Urothelium cell line (cell line): Measurements from ENCODE around the gene IMMP2L.

Source experiments
- DNase-seq: peaks from one replicate; pipeline ENCODE4 v3.0.0; 2011; ENCODE audit warnings: low spot score, mixed read lengths
- FAIRE-seq: peaks from 2 replicates; lab custom pipeline; 2011; peaks lifted over from hg19 to GRCh38; lab: Jason Lieb, UNC

IMMP2L gene

DNA sequence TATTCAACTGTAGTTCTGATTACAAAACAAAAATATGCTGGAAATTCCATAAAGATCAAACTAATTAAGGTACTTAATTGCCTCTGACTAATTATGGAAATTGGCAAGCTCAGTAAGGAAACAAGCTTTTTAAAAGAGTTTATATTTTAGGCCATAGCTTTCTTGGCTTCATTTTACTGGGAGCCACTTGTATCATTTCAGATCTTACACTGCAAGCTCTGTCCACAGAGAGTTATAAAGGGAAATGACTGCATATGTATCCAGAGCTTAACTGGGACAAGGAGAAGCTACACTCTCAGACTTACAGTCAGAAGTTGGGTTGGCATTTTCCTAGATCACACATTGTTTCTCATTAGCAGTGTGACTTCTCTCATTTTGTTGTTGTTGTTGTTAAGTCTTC, 379.0 kb downstream of the IMMP2L start:
- FAIRE-seq (no peak), DNase-seq (no peak)

GRCh38 chr7:111180338-111180737, 382.0 kb downstream of the IMMP2L start:
- DNase-seq: no peak
- no peak for FAIRE-seq

DNA sequence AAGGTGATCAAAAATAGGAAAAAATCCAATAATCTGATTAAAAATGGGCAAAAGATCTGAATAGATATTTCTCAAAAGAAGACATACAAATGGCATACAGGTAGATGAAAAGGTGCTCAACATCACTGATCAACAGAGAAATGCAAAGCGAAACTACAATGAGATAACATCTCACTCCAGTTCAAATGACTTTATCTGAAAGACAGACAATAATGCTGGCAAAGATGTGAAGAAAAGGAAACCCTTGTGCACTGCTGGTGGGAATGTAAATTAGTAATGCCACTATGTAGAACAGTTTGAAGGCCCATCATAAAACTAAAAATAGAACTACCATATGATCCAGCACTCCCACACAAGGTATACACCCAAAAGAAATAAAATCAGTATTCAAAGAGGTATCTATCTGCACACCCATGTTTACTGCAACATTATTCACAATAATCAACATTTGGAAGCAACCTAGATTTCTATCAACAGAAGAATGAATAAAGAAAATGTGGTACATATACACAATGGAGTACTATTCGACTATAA, 386.3 kb downstream of the IMMP2L start:
- DNase-seq: no peak
- FAIRE-seq: no peak

- no peak for FAIRE-seq
Measured at GRCh38 chr7:111174510-111174909, 387.8 kb downstream of the IMMP2L start.

DNA sequence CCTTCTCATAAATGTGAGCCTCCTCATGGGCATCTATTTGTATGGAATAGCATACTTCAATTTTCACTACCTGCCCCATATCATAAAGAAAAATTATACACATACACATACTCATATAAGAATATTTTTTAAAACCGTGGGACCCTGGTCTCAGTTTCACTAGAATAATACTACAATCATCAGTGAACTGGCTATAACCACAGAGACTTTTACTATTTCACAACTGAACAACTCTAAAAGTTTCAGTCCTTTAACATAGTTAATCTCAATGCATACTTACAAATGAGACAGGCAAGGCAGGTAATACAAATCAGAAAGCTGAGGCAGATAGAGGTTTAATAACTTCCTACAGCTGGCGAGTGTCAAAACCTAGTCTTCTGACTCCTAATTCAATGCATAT, 388.3 kb downstream of the IMMP2L start:
- no peak for FAIRE-seq
- no peak for DNase-seq

More at GRCh38 chr7:111174510-111174909, 387.8 kb downstream of the IMMP2L start:
- DNase-seq: no peak

DNA sequence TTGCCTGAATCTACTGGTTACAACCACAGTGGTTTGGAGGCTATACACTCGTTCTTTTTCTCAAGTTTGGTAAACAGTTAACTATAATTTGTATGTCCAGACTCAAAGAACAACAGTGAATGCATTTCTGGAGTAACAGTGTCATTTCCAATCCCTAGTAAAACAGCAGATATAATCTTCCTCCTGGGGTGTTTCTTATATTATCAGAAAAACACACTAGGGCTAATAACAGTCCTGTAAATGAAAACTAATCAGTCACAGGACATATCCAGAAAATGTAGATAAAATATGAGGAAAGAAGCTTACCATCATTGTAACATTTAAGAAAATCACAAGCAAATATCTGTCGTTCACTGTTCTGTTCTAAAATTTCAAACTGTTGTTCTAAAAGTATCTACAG, 388.8 kb downstream of the IMMP2L start:
- FAIRE-seq: no peak
- no peak for DNase-seq

DNA sequence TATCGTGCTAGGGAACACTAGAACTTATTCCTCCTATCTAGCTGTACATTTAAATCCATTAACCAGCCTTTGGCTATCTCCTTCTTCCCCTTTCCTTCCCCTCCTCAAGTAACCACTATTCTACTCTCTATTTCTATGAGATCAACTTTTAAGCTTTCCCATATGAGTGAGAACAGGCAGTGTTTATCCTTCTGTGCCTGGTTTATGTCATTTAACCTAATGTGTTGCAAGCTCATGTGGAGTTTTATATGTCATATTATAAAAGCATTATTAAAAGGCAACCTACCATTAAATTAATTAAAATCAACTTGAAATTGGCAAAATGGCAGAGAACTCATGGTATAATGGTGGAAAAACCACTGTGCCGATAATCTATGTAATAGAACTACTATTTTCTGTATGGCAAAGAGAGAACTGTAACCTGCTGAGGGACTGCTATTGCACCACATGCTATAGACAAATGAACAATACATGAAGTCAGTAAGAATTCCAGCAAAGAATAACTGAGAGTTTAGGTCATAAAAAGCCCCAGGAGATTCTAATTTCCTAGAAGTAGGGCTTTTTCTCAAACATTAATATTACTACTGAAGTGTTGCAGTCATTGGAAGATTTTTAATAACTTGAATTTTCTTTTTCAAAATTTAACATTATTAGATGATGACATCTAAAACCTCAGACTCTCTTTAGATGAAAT, 389.6 kb downstream of the IMMP2L start:
- FAIRE-seq (no peak), DNase-seq (no peak)

- DNase-seq: no peak
- no peak for FAIRE-seq
Measured at GRCh38 chr7:111168182-111168581, 394.1 kb downstream of the IMMP2L start.

DNA sequence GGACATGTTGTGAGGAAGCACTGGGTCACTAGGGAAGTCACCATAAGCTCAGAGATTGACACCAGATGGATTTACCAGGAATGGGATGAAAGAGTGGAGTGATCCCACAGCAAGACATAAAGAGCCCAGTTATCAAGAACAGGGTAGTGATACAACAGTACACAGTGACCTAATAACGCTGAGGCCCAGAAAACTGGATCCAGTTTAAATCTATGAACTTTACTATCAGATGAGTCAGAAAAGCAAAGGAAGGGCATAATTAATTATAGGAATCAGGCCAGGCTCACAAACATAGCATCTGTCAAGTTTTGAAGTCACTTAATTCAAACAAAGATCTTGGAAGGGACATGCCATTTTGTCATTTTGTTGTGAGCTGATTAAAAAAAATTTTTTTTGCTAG, 397.9 kb downstream of the IMMP2L start:
- no peak for FAIRE-seq
- no peak for DNase-seq

DNA sequence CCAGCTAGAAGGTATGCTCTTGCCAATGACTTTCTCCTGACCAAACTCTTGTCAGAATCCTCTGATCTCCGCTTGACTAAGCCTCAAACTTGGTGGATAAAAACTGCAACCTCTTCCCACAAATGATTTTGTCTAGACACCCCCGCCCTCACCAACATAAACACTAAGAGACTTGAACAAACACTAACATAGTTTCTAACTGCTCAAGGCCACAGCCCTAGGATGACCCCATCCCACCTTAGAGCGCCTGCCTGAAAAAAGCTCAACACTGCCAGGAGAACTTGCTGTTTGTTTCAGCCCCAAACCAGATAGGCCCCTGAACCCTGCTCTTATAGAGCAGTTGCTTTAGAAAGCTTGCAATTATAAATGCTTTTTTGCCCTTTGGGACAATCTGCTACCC, 399.6 kb downstream of the IMMP2L start:
- FAIRE-seq (no peak), DNase-seq (no peak)

GRCh38 chr7:111160297-111160696, 402.0 kb downstream of the IMMP2L start:
- DNase-seq: no peak
- FAIRE-seq: no peak

DNA sequence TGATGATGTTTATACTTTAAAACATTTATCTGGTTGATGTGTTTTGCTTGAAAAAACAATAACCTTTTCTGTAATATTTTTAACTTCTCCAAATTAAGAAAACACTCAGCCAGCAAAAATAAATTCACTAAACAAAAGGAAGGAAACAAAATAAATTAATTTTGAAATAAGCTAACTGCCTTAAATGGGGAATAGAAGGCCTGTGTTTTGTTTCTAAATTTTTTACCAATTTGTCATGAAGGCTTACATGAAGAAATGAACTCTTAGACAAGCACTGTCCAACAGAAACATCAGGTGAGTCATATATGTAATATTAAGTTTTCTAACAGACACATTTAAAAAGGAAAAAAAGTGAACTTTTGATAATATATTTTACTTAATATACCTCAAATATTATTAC, 402.9 kb downstream of the IMMP2L start:
- FAIRE-seq (no peak), DNase-seq (no peak)

DNA sequence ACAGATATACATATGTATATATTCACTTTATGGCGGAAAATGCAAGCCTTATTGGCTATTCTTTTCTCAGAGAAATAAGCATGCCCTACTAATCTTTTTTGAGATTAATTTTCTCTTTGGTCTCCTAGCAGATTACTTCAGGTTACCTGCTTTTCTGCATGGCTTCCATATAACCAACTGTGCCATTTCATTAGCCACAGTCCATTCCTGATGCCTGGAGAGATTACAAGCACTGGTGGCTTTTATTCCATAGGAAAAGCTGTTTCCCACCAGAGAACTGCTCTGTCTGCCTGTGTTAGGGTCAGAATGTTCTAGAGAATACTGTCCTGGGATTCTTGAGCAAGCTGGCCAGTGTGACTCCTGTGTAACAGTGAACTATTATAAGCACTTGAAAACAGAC, 411.6 kb downstream of the IMMP2L start:
- FAIRE-seq: no peak

GRCh38 chr7:111147708-111148533, 414.4 kb downstream of the IMMP2L start:
- no peak for DNase-seq
- no peak for FAIRE-seq

More for the DNA sequence above, 411.6 kb downstream of the IMMP2L start:
- DNase-seq: no peak

- FAIRE-seq: no peak
Measured at GRCh38 chr7:111146136-111146535, 416.2 kb downstream of the IMMP2L start.

GRCh38 chr7:111145472-111145871, 416.8 kb downstream of the IMMP2L start:
- DNase-seq: no peak
- FAIRE-seq: no peak

More at GRCh38 chr7:111146136-111146535, 416.2 kb downstream of the IMMP2L start:
- no peak for DNase-seq

GRCh38 chr7:111140091-111140865, 422.0 kb downstream of the IMMP2L start:
- DNase-seq (no peak), FAIRE-seq (no peak)

GRCh38 chr7:111138586-111138985, 423.7 kb downstream of the IMMP2L start:
- FAIRE-seq (no peak), DNase-seq (no peak)

GRCh38 chr7:111138193-111138569, 424.1 kb downstream of the IMMP2L start:
- FAIRE-seq (no peak), DNase-seq (no peak)

DNA sequence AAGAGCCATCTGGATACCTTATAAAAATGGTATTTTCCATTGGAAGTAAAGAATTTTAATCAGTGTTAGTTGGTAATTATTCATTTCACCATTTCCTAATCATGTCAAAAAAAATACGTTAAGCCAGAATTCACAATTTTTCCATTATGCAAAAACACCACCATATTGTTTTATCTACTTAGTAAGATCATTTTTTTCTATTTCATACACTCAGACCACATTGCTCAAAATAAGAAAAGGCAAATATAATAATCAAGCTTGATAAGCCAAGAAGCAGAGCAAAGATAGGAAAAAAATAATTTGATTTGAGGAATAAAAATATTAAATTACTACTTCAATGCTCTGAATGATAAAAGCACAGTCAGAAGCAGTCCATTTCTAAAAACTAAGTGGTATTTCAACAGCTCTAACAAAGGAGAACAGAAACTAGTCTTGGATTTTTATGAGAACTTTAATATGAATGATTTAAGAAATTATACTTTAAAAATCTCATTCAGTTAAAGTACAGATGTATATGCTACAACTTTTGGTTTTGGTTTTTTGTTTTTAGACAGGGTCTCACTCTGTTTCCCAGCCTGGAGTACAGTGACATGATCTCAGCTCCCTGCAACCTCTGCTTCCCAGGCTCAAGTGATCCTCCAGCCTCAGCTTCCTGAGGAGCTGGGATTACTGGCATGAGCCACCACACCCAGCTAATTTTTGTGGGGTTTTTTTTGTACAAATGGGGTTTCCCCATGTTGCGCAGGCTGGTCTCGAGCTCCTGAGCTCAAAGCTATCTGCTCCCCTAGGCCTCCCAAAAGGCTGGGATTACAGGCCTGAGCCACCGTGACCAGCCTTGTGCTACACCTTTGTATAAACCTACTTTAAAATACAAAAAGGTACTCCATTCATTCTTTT, 424.7 kb downstream of the IMMP2L start:
- DNase-seq: no peak

More for the DNA sequence above, 424.7 kb downstream of the IMMP2L start:
- FAIRE-seq: no peak
